SK-N-DZ (cell line): ENCODE measurements around the gene WNT3A.
A peak's percentile ranks its signal among the peaks of the same experiment; 100 is the strongest.

Experiments
- DNase-seq: peaks from one replicate; pipeline ENCODE4 v3.0.0-alpha.2; 2015; ENCODE audit warnings: low spot score

The WNT3A gene

GRCh38 chr1:227999056-227999930 lies 7.5 kb upstream of the WNT3A start:
- DNase-seq, result peak; percentile 49

GRCh38 chr1:228000416-228000815 lies 6.4 kb upstream of the WNT3A start:
- no peak for DNase-seq

GRCh38 chr1:228000836-228001563 lies 5.8 kb upstream of the WNT3A start:
- DNase-seq, result no peak

- DNase-seq, result no peak
Measured at GRCh38 chr1:228001738-228002535, 4.9 kb upstream of the WNT3A start.

GRCh38 chr1:228002792-228003191 lies 4.0 kb upstream of the WNT3A start:
- no peak for DNase-seq

- DNase-seq, result no peak
Measured at GRCh38 chr1:228003461-228004330, 3.1 kb upstream of the WNT3A start.

GRCh38 chr1:228004331-228004855 lies 2.4 kb upstream of the WNT3A start:
- peak; percentile 31 for DNase-seq

GRCh38 chr1:228004856-228005462 lies 1.8 kb upstream of the WNT3A start:
- DNase-seq, result no peak

- DNase-seq, result no peak
Measured at GRCh38 chr1:228005511-228006033, 1.2 kb upstream of the WNT3A start.

GRCh38 chr1:228006034-228006785 lies 588 bp upstream of the WNT3A start:
- no peak for DNase-seq

GRCh38 chr1:228007049-228007800 lies 427 bp downstream of the WNT3A start:
- no peak for DNase-seq

- DNase-seq, result no peak
Measured at GRCh38 chr1:228007801-228008341, 1.1 kb downstream of the WNT3A start.

GRCh38 chr1:228008391-228009115 lies 1.8 kb downstream of the WNT3A start:
- DNase-seq, result no peak

GRCh38 chr1:228009116-228009827 lies 2.5 kb downstream of the WNT3A start:
- no peak for DNase-seq

GRCh38 chr1:228009828-228010775 lies 3.3 kb downstream of the WNT3A start:
- DNase-seq, result peak; percentile 65

- DNase-seq, result no peak
Measured at GRCh38 chr1:228010921-228011320, 4.1 kb downstream of the WNT3A start.
